ENCODE measurements around the gene ARHGAP33.
"Not testable (repeated sequence)": the region's sequence is repeated elsewhere in the genome, so short reads cannot be mapped to it uniquely, and the experiment has no call there.

The ARHGAP33 gene

DNA sequence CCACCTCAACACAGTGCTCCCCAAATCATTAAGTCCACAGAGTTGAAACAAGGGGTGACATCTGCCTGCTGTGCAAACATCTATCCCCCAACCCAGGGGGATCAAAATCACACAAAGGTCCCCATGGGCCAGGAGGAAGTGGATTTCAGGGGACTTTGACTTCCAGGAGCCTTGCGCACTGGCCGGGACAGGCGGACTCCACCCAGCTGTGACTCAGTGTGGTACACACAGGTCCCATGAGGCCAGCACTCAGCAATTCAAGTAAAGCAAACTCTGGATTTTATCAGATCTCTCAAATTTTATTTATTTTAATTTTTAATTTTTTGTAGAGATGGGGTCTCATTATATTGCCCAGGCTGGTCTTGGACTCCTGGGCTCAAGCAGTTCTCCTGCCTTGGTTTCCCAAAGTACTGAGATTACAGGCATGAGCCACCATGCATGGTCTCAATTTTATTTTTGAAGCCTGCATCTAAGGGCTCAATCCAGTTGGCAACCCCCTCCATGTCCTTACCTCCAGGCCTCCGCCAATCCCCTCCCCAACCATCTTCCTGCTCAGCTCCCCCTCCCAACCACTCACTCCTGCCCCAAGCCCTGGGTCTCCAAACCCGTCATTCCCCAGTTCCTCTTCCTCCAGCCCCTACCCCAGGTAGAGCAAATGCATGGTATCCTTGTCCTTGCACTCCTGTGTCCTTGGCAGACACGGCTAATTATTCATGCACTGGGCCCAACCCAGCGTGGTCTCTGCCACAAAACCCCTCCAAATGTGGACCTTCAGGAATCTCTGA, 18.2 kb downstream of the ARHGAP33 start:
- DNase-seq, result no peak

DNA sequence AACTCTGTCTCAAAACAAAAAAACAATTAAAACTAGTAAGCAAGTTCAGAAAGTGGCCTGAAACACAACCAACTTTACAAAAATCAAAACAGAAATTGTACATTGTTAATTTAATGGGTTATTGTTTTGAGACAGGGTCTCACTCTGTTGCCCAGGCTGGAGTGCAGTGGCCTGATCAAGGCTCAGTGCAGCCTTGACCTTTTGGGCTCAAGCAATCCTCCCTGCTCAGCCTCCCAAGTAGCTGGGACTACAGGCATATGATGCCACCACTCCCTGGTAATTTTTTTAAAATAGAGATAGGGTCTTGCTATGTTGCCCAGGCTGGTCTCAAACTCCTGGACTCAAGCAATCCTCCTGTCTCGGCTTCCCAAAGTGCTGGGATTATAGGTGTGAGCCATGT, 20.2 kb downstream of the ARHGAP33 start:
- not testable (repeated sequence) for DNase-seq

DNA sequence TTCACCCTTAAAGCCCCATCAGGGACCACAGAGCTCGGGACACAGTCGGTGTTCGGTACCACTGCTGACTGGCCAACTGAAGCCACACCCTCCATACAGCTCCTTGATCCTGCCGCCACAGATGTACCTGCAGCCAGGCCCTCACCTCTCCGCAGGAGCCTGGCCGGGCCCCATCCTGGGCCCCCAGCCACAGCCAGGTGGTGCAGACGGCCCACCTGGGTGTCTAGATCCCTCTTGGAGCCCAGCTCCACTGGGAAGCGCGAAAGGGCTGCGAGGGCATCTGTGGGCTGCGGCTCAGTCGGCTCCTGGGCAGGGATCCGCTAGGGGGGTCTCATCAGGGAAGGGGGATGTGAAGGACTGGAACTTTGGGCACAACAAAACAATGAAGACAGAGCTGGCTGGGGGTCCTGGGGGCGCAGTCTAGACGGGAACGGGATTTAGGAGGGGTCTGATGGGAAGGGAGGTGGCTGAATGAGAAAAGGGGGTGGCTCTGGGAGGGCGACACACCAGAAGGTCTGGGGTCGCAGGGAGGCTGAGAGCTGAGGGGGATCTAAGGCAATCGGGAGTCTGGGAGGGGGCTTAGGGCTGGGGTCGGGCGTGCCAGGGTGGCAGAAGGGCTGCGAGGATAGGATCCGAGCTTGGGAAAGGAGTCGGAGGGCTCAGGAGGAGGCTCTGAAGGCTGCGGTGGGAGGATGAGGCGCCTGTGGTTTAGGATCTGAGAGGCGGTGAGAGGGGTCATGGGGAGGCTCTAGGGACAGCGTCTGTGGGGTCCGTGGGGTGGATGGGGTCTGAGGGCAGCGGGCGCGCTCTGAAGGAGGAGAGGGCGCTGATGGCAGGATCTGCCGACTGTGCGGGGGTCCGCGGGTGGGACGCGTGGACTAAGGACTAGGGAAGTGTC, 21.5 kb downstream of the ARHGAP33 start:
- DNase-seq, result no peak

DNA sequence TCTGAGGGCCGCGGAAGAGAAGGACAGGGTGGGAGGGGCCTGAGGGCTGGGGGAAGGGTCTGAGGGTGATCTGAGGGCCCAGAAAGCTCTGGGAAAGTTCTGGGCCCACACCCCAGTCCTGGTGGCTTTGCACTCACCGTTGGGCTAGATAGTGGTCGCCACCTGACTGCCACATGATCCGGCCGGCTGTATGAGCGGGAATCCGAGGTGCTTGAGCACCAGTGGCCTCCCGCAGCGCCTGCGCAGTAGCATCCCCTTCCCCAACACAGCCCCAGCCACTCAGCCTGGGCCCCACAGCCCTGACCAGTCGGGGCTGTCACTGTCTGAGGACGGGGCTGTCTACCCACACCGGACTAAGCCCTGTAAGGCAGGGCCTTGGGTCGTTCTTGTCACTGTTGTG, 22.3 kb downstream of the ARHGAP33 start:
- DNase-seq, result no peak

DNA sequence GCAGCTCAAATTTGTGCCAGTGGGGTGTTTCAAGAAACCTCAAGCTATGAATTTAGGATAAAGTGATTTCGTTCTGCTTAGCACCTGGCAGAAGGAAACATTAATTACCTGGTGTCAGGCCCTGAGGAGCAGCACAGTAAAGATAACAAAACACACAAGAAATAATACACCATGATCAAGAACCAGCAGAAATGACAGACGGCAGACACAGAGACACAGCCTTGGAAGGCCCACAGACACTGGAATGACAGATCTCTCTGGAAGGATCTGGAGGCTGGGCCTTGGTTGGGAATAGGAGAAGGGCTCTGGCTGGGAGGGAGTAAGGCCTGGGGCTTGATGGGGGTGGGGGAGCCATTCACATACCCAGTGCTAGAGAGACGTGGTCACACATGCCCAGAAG, 26.5 kb downstream of the ARHGAP33 start:
- no peak for DNase-seq

DNA sequence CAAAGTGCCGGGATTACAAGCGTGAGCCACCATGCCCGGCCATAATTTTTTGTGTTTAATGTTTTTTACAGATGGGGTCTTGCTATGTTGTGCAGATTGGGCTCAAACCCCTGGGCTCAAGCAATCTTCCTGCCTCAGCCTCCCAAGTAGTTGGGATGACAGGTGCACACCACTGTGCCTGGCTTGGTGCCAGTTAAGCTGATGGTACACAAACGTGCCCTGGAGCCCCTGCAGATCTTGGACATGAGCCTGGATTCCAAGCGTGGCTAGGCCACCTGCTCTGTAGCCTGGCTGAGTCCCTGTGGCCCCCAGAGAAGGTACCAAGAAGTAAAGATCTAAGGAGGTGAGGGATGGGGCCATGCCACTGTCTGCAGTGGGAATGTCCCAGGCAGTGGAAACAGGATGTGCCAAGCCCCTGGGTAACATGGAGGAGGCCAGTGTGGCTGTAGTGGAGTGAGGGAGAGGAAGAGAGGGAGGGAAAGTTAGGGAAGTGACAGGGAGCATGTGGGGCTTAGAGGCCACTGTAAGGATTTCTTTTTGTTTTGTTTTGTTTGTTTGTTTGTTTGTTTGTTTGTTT, 30.2 kb downstream of the ARHGAP33 start:
- DNase-seq, result no peak

DNA sequence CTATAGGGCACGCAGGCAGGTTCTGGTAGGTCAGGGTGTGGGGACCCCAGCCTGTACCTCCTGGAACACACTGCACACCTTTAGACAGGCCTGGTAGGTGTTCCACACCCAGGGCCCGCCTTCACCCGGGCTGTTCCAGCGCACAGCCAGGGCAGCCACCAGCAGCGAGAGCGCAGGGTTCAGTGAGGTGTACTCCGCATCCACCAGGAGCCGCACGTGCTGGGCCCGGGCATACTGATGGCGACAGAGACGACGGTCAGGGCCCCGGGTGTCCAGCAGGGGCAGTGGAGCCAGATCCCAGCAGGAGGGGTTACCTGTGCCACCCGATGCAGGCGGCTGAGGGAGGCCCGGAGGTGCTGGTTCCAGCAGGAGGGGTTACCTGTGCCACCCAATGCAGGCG, 31.2 kb downstream of the ARHGAP33 start:
- DNase-seq, result no peak

DNA sequence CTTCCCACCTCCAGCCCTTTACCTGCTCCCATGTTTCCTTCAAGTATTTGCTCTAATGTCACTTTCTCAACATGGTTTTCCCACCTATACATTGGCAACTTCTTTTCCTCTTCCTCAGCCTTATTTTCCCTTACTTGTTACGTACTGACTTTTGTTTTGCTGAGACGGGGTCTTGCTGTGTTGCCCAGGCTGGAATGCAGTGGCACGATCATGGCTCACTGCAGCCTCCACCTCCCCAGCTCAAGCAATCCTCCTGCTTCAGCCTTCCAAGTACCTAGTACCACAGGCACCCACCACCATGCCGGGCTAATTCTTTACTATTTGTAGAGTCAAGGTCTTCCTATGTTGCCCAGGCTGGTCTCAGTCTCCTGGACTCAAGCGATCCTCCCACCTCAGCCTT, 32.3 kb downstream of the ARHGAP33 start:
- DNase-seq, result no peak

DNA sequence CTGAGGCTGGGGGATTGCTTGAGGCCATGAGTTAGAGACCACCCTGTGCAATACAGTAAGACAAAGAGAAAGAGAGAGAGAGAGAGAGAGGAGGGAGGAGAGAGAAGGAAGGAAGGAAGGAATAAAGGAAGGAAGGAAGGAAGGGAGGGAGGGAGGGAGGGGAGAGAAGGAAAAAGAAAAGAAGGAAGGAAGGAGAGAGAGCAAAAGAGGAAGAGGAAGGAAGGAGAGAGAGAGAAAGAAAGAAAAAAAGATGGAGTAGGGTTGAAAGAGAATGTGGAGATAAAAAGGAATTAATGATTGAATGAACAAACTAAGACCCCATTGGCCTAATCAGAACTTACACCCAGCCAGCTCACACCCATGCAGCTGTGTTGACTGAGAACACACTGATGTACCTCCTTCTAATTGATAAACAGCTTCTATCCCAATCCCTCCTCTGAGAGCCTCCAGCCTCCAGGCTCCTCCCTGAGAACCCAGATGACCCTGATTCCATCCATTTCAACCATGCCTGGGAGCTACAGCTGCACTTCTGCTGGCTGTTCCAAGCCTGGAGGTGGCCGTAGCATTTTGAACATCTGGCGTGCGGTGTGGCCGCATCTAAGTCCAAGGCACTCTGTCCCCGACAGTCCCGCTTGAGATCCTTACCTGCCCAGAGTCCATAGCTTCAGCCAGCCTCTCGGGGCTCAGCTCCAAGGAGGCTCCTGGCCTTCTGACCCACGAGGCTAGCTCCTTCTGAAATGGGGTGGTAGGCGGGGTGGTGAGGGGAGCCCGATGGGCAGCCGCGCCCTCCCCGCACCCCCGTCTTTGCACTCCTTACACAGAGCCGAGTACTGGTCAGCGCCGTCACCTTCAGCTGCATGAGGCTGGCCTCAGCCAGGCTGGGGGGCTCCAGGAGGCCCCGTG, 36.2 kb downstream of the ARHGAP33 start:
- no peak for DNase-seq

DNA sequence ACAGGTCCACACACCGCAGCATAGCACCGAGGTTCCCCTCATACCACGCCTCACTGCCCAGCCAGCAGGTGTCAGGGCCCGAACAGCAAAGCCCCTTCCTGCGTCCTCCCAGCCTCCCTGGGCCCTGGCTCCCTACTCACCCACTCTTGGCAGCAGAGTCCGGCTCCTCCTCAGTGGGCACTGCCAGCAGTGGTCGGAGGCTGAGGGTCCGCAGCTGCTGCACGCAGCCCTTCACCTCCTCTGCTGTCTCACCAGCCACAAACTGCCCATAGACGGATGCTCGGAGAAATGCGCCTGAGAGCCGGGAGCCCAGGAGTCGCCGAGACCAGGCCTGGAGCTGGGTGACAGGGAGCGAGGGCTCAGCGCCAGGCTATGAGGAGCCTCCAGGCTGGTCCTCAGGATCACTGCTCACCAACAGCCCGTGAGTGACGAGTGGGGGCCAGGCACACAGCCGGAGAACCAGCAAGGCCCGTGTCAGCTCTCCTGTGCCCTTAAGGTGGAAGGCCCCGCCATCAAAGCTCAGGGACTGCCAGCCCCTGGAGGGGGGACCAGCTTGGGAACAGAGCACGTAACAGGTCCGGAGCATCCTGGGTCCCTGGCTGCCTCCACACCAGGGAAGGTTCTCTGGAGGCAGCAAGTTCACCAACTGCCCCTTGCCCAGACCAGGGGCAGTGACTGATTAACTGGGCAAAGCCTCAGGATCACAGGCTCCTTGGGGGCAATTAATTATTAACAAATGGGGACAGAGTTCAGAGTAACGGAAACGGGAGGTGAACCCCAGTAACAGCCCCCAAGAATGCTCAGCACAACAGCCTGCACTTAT, 37.1 kb downstream of the ARHGAP33 start, which contains the start of gene PRODH2:
Gene PRODH2 (minus strand): TSS at position 626 of the 823 bp plus-strand sequence. CDS start 40 bp downstream, at position 586.
- no peak for DNase-seq

DNA sequence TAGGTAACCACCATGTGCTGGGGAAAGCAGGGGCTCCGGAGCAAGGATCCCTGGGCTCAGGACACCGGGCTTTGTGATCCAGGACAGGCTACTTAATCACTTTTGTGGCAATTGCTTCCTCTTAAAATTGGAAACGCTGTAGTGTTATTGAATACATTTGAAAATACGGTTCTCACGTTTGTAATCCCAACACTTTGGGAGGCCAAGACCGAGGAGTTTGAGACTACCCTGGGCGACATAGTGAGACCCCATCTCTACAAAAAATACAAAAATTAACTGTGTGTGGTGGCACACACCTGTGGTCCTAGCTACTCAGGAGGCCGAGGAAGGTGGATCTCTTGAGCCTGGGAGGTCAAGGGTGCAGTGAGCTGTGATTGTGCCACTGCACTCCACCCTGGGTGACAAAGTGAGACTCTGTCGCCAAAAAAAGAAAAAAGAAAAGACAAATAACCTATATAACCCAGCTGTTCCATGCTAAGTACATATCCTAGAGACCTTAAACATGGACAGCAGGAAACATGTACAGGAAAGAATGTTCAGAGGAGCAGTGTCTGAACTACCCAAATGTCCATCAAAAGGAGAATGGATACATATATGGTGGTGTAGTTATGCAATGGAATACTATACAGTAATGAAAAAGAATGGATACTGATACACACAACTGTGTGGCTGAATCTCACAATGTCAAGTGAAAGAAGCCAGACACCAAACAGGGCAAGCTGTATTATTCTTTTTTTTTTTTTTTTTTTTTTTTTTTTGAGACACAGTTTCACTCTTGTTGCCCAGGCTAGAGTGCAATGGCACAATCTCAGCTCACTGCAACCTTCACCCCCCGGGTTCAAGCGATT, 37.9 kb downstream of the ARHGAP33 start:
- no peak for DNase-seq

DNA sequence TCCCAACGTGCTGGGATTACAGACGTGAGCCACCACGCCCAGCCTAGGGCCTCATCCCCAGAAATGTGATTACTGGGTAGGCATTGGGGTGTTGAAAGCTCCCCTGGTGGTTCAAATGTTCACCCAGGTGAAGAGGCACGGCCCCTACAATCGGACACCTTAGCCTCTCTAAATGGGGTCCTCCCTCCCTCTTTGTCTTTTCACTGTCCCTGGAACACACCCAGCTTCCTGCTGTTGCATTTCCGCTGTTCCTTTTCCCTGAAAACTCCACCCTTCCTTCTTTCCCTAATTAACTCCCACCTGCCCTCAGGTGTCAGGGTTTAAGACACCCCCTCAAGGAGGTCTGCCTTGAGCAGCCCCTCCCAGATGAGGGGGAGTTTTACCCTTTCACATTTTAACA, 40.9 kb downstream of the ARHGAP33 start:
- DNase-seq, result no peak

DNA sequence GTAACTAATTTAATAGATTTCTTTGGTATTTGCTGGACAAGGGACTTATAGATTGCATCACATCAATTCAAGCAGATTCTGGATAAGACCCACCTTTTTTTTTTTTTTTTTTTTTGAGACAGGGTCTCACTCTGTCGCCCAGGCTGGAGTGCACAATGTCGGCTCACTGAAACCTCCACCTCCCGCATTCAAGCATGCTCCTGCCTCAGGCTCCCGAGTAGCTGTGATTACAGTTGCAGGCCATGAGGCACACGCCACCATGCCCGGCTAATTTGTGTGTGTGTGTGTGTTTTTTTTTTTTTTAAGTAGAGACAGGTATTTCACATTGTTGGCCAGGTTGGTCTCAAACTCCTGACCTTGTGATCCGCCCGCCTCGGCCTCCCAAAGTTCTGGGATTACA, 41.5 kb downstream of the ARHGAP33 start:
- no peak for DNase-seq

DNA sequence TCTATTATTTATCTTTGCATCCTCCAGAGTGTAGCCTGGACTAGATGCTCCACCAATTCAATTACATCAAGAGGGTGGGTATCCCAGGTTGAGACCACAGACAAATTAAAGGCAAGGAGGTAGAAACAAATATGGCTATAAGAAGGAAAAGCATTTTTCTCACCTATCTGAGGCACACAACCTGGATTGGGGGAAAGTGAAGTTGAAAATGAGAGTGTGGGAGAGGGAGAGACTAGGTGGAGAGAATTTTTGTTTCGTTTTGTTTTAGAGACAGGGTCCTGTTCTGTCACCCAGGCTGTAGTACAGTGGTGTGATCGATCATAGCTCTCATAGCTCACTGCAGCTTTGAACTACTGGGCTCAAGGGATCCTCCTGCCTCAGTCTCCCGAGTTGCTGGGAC, 43.1 kb downstream of the ARHGAP33 start:
- no peak for DNase-seq

DNA sequence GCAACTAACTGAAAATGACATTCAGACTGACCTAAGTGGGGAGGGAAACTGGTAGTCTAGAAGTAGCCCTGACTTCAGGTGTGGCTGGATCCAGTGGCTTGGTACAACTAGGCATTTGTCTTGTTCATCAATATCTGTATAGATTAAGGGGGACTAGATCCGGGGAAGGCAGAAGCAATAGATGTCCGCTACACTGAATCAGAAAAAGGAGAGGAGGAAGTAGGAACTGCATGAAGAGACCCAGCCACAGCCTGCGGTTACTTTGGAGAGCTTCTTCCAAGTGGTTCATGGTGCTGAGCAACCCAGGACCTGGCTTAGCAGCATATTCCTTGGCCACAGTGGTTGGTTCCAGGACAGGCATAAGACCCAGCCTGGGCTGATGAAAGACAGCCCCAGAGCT, 47.2 kb downstream of the ARHGAP33 start:
- DNase-seq, result no peak

DNA sequence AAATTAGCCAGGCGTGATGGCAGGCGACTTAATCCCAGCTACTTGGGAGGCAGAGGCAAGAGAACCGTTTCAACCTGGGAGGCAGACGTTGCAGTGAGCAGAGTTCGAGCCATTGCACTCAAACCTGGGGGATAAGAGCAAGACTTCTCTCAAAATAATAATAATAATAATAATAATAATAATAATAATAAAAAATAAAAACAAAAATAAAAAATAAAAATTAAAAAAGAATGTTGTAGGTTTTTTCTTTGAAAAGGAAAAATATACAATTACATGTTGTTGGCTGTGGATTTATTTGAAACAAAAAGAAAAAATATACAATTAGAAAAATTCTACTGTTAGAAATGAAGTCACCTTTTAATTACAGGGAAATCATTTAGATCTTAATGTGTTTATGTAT, 48.8 kb downstream of the ARHGAP33 start:
- no peak for DNase-seq

DNA sequence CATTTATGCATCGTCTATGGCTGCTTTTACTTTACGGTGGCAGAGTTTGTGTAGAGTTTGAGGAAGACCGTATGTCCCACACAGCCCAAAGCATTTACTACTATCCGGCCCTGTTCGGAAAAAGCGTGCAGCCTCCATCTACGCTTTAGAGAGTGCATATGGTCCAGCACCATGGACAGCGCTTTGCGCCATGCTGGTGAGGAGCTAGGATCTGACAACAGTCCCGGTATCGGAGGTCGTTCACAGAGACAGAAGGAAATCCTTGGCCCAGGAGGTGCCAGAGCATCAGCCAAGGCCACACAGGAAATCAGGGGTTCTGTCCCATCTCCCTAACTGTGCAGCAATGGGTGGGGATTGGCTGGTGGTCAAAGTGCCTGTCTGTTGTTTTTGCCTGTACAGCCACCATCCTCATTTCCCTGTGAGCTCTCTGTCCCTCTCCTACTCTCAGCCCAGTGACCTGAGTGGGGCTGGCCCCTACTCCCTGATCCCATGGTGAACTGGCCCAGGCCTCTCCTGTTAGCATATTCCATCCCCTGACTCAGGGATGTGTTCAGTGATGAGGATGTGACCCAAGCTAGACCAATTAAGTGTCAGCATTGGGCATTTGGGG, 53.4 kb downstream of the ARHGAP33 start:
- DNase-seq, result peak in 3 of 5 experiments; percentile 19 to 55 (median 31)

DNA sequence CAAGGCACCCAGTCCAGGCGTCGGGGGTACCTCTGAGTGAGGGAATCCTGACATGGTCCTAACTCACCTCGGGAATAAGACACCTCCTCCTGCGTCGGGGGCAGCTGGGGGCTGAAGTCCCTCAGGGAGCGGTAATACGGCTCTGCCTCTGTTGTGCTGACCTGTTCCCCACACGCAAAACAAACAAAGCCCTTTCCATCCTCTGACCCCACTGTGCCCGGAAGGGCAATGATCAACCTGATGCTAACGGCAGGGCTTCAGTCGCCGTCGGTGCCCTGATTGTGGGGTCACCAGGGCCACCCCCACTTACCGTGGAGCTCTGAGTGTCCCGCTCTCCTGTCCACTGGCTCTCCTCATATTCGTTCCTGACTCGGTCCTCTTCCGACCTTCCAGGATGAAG, 55.6 kb downstream of the ARHGAP33 start:
- no peak for DNase-seq

DNA sequence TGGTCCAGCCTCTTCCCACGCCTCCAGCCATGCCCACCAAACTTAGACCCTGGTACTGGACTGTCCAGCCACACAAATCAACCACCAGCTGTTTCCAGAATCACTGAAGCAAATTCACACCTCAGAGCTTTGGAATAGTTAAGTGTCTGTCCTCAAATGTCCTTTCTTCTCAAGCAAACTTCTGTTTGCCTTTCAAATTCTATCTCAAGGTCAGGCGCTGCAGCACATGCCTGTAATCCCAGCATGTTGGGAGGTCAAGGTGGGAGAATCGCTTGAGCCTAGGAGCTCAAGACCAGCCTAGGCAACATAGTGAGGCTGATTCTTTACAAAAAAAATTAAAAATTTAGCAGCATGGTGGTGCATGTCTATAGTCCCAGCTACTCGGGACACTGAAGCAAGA, 56.7 kb downstream of the ARHGAP33 start:
- no peak for DNase-seq

DNA sequence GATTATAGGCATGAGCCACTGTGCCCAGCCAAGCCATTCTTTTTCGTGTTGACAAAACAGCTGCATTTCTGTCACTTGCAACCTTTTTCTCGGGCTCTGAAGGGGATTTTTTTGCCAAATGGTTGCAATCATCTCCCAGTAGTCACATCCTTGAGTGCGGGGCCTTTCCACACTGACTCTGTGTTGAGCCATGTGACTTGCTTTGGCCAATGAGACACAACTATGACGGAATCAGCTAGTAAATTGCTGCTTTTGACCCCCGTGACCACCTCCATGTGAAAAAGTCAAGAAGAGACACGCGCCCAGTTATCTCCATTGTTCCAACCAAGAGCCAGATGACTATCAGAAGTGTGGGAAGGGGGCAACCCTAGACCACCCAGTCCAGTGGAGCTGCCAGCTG, 58.6 kb downstream of the ARHGAP33 start:
- no peak for DNase-seq
